Mucosa of stomach (tissue), 1 donor: ENCODE results near the gene AKT1.
"Not testable (repeated sequence)": the region's sequence is repeated elsewhere in the genome, so short reads cannot be mapped to it uniquely, and the experiment has no call there.

ENCODE experiments used
- H3K27me3 ChIP-seq: one replicate; pipeline ENCODE4 v1.7.0; 2013; ENCODE audit warnings: mild to moderate bottlenecking, low read length; ENCODE audit not compliant: control insufficient read depth, insufficient read depth
- H3K36me3 ChIP-seq: one replicate; pipeline ENCODE4 v1.7.0; 2013; ENCODE audit warnings: low read length; ENCODE audit not compliant: control insufficient read depth, insufficient read depth
- H3K4me1 ChIP-seq: one replicate; pipeline ENCODE4 v1.7.0; 2013; ENCODE audit warnings: mild to moderate bottlenecking, low read length; ENCODE audit not compliant: control insufficient read depth, insufficient read depth
- H3K4me3 ChIP-seq: one replicate; pipeline ENCODE4 v1.7.0; 2013; ENCODE audit warnings: low read length
- H3K9ac ChIP-seq: one replicate; pipeline ENCODE4 v1.7.0; 2013; ENCODE audit warnings: mild to moderate bottlenecking, low read length, moderate library complexity
- H3K9me3 ChIP-seq: one replicate; pipeline ENCODE4 v1.7.0; 2013; ENCODE audit warnings: mild to moderate bottlenecking, low read length, moderate library complexity; ENCODE audit not compliant: control insufficient read depth
- donor health status: Pancreatic carcinoma.

AKT1 gene

DNA sequence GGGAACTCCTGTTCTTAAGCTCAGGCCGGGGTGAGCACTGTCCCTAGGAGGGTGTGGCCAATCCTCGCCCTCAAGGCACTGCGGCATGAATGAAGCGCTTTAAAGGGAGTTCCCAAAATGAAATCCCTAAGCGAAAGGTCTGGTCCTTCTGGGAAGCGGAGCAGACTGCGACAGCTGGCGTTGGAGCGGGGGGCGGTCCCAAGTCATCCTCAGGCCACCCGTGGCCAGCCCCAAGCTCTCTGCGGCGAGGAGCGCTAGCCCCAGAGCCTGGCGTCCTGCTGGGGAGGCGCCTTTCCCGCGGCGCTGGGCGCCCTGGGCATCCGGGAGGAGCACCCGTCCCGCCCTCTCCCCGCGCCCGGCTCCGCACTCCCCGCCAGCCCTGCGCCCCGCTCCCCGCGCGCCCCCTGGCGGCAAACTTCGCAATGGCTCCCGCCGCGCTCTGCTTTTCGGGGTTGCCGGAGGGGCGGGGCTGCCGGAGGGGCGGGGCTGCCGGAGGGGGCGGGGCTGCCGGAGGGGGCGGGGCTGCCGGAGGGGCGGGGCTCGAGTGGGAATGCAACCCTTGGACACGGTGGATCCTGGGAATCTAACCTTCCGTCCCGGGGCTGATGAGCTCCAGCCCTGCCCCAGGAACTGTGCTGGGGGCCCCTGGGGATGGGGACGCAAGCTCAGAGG lies 30.8 kb upstream of the AKT1 start:
- peak overlapping the region; percentile 53 for H3K9ac ChIP-seq

DNA sequence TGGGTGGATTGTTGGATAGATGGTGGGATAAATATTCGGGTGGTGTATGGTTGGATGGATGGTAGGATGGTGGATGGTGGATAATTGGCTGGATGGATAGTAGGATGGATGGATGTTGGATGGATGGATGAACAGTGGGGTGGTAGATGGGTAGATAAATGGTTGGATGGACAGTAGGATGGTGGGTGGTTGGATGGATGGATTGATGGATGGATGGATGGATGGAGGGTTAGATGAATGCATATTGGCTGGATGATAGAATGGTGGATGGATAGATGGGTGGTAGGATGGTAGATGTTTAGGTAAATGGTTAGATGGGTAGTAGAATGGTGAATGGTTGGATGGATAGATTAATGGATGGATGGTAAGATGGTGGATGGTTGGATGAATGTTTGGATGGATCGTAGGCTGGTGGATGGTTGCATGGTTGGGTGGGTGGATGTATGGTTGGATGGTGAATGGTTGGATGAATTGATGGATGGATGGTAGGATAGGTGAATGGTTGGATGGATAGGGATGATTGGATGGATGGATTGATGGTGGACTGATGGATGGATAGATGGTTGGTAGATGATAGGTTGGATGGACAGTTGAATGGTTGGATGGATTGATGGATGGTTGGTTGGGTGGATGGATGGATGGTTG lies 28.9 kb upstream of the AKT1 start:
- peaks cover 31% of the 10 kb centered on the region for H3K4me1 ChIP-seq
- no peak overlapping the region for H3K4me3 ChIP-seq
- H3K36me3 ChIP-seq, result no peaks in the 10 kb centered on the region
- H3K9me3 ChIP-seq, result no peaks in the 10 kb centered on the region
- peaks cover 13% of the 10 kb centered on the region for H3K27me3 ChIP-seq
- H3K9ac ChIP-seq, result no peak overlapping the region

More for the DNA sequence above, 30.8 kb upstream of the AKT1 start:
- Histone ChIP-seq H3K4me1 (peaks cover 24% of the 10 kb centered on the region), H3K9me3 (no peaks in the 10 kb centered on the region), H3K4me3 (peak overlapping the region; percentile 41), H3K27me3 (peaks cover 13% of the 10 kb centered on the region), H3K36me3 (no peaks in the 10 kb centered on the region)

DNA sequence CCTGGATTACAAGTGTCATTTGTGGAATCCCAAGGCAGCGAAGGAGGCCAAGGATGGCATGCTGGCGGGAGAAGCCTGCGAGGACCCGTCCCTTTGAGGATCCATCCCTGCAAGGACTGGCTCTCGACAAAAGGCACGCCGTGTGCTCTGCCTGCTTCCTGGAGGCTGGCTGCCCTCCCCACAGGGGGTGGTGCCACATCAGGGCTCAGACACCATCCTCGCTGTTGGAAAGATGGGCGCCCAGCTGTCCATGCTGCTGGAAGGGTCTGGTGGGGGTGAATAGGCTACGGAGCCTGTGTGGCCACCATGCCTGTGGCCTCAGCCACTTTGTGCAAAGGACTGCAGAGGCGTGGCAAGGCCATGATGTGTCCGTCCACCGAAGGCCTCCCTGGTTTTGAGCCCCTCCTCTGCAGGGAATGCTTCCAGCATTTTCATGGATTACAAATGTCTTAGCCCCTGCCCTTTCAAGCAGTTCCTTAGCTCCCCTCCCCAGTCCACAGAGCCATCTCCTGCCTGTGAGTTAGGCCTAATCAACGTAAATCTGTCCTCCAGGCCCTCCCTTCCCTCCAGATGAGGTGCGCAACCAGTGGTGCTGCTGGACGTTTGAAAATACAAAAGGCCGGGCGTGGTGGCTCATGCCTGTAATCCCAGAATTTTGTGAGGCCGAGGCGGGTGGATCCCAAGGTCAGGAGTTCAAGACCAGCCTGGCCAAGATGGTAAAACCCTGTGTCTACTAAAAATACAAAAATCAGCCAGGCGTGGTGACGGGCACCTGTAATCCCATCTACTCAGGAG lies 27.5 kb upstream of the AKT1 start:
- Histone ChIP-seq H3K4me1 (peaks cover 31% of the 10 kb centered on the region), H3K9me3 (no peaks in the 10 kb centered on the region), H3K9ac (no peak overlapping the region), H3K4me3 (no peak overlapping the region), H3K27me3 (peaks cover 13% of the 10 kb centered on the region), H3K36me3 (no peaks in the 10 kb centered on the region)

DNA sequence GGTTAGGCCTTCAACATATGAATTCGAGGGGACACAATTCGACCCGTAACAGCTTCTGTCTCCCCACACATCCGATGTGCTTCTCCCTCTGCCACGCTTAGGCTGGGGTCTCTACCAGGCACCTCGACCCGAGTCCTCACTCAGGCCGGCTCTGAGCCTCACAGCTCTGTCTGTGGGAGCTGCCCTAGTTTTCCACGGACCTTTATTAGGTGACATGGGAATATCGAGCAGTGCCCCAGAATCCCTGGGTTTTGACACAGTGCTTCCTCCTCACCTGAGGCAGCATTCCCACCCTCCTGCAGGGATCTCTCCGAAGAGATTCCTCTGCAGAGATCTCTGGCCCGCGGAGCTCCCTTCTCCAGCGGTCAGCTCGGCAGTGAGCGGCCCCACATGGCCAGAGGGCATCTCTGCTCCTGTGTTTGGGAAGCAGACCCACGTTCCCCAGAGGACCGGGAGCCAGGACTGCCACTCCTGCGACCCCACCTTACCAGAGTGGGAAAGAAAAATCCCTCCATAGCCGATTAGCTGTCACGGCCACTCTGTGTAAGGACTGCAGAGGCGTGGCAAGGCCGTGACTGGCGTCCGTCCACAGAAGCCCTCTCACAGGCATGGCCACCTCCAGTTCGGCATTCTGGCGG lies 26.5 kb upstream of the AKT1 start:
- H3K4me3 ChIP-seq, result no peak overlapping the region
- H3K27me3 ChIP-seq, result peaks cover 8% of the 10 kb centered on the region
- no peaks in the 10 kb centered on the region for H3K9me3 ChIP-seq
- H3K9ac ChIP-seq, result no peak overlapping the region
- H3K4me1 ChIP-seq, result peaks cover 23% of the 10 kb centered on the region
- H3K36me3 ChIP-seq, result no peaks in the 10 kb centered on the region

DNA sequence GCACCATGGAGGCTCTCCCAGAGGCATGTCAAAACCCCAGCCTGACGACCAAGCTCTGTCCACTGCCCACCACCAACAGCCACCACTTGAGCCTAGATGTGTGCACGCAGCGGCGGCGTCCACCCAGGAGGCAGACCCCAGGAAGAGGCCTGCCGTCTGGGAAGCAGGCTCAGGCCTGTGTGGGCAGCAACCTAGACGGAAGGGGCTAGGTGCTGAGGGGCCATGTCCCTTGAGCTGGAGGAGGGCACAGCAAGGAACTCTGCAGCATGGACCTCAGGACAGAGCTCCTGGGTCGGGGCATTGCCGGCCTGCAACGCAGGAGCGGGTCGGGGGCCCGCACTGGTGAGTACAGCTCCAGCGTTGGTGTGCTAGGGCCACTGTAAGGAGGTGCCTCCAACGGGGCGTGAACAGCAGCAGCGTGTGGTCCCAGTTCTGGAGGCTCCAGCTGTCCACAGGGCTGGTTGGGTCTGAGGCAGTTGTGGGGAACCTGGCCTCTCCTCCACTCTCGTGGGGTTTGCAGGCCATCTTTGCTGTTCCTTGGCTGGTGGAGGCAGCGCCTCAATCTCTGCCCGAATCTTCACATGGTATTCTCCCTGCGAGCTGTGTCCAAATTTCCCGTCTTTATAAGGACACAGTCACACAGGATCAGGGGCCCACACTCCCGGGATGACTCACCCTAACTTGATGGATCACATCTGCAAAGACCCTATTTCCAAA lies 25.8 kb upstream of the AKT1 start:
- H3K36me3 ChIP-seq, result no peaks in the 10 kb centered on the region
- H3K4me1 ChIP-seq, result peaks cover 26% of the 10 kb centered on the region
- no peak overlapping the region for H3K9ac ChIP-seq
- no peak overlapping the region for H3K4me3 ChIP-seq
- no peaks in the 10 kb centered on the region for H3K9me3 ChIP-seq
- peaks cover 8% of the 10 kb centered on the region for H3K27me3 ChIP-seq

DNA sequence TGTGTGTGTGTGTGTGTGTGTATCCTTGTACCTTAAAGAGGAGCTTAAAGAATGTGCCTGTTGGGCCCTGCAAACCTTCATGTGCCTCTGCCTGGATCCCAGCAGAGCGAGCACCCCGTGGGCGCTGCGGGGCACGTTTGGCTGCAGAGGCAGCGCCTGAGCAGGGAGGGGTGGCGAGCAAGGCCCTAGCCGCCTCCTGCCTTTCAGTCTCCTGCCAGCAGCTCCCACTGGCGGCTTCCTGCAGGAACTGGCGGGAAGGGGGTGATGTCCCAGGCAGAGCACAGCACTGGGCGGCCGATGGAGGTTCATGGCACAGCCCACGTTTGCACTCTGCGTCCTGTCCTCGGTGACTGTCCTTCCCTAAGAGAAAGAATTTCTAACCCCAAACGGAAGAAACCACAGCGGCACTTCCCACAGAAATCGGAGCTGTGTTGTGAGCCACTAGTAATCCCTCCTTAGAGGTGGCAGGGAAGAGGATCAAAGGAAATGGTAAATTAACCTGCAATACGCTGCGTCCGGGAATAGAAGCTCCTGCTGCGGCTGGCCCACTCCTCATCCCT lies 25.2 kb upstream of the AKT1 start:
- peaks cover 22% of the 10 kb centered on the region for H3K4me1 ChIP-seq
- no peak overlapping the region for H3K4me3 ChIP-seq
- H3K9ac ChIP-seq, result no peak overlapping the region
- H3K9me3 ChIP-seq, result no peaks in the 10 kb centered on the region
- H3K36me3 ChIP-seq, result no peaks in the 10 kb centered on the region
- peaks cover 8% of the 10 kb centered on the region for H3K27me3 ChIP-seq

DNA sequence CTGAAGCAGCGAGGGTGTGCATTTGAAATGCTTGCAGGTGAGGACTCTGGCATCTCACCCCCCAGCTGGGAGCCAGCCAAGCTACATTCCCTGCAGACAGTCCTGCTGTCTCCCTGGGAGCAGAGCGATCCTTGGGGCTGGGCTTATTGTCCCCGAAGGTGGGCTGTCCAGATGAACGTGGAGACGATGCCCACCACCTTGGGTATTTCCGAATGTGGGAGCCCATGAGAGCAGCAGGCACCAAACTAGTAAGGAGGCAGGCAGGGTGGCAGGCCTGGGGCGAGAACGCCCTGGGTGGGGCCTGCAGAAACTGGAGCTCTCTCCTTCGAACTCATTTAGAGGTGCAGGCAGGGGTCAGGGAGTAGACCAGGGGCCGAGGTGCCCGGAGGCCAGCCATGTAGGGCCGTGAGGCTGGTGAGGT lies 23.8 kb upstream of the AKT1 start:
- no peaks in the 10 kb centered on the region for H3K9me3 ChIP-seq
- no peak overlapping the region for H3K4me3 ChIP-seq
- H3K9ac ChIP-seq, result no peak overlapping the region
- peaks cover 18% of the 10 kb centered on the region for H3K4me1 ChIP-seq
- H3K36me3 ChIP-seq, result no peaks in the 10 kb centered on the region
- no peaks in the 10 kb centered on the region for H3K27me3 ChIP-seq

DNA sequence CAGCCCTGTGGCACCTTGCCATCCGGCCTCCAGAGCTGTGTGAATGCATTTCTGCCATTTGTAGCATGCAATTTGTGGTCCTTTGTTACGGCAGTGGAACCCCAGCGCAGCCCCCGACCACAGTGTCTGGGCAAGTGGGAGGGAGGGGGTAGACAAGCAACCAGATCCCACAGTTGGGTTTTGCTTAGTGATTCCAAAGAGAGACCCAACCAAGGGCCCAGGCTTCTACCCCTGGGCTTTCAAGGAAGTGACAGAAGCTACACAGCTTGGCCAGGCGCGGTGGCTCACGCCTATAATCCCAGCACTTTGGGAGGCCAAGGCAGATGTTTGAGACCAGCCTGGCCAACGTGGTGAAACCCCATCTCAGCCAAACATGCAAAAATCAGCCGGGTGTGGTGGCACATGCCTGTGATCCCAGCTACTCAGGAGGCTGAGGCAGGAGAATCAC lies 23.2 kb upstream of the AKT1 start:
- H3K9me3 ChIP-seq, result no peaks in the 10 kb centered on the region
- H3K4me3 ChIP-seq, result no peak overlapping the region
- H3K4me1 ChIP-seq, result peaks cover 18% of the 10 kb centered on the region
- H3K27me3 ChIP-seq, result no peaks in the 10 kb centered on the region
- no peaks in the 10 kb centered on the region for H3K36me3 ChIP-seq
- H3K9ac ChIP-seq, result no peak overlapping the region

DNA sequence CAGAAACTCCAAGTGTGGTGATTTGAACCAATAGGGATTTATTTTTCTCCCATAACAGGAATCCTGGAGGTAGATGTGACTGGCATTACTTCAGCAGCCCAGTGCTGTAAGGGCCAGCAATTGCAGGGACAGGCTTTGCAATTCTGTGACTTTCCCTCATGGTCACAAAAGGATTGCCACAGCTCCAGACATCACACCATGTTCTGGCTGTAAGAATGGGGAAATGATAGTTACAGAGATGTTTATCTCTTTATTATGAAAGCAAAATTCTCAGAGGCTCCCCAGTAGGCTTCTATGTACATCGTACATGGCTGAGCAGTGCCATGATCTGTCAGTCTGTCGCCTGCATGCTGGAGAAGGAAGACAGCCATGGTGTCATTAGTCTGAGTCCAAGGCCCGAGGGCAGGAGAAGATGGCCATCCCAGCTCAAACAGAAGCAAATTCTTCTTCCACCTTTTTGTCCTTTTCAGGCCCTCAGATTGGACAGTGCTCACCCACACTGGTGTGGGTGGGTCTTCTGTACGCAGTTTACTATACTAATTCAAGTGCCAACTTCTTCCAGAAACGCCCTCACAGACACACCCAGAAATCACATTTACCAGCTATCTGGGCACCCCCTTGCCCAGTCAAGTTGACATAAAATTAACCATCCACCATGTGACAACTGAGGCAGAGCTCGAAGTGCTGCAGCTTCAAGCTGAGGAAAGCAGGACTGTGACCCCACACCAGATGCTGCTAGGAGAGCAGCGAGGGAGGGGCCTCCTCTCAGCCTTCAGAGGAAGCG lies 22.6 kb upstream of the AKT1 start:
- Histone ChIP-seq H3K4me1 (peaks cover 18% of the 10 kb centered on the region), H3K27me3 (no peaks in the 10 kb centered on the region), H3K36me3 (no peaks in the 10 kb centered on the region), H3K9ac (no peak overlapping the region), H3K4me3 (no peak overlapping the region), H3K9me3 (no peaks in the 10 kb centered on the region)

DNA sequence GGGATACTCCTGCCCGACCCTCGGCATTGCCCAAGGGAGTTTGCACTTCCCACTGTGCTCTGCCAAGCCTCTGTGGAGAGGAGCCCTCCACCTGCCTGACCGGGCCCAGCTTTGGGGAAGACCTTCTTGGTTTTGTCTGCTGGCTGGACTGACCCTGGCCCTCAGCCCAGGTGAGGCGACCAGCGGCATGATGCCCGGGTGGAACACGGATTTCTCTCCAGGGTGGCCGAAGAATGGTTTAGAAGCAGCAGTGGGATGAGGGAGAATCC lies 21.0 kb upstream of the AKT1 start:
- peak overlapping the region; percentile 20 for H3K4me3 ChIP-seq
- H3K9ac ChIP-seq, result peak overlapping the region; percentile 78
- no peaks in the 10 kb centered on the region for H3K27me3 ChIP-seq
- H3K4me1 ChIP-seq, result peaks cover 17% of the 10 kb centered on the region
- no peaks in the 10 kb centered on the region for H3K36me3 ChIP-seq
- no peaks in the 10 kb centered on the region for H3K9me3 ChIP-seq

DNA sequence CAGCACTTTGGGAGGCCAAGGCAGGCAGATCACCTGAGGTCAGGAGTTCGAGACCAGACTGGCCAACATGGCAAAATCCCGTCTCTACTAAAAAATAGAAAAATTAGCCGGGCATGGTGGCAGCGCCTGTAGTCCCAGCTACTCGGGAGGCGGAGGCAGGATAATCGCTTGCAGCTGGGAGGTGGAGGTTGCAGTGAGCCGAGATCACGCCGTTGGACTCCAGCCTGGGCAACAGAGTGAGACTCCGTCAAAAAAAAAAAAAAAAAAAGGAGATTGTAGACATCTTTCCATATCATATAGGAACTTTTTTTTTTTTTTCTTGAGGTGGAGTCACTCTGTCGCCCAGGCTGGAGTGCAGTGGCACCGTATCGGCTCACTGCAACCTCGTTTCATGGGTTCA lies 19.2 kb upstream of the AKT1 start:
- not testable (repeated sequence) for H3K9ac ChIP-seq, H3K9me3 ChIP-seq, H3K36me3 ChIP-seq, H3K4me3 ChIP-seq, H3K27me3 ChIP-seq, H3K4me1 ChIP-seq
